Astrocyte (in vitro differentiated cells and primary cell): ENCODE data around the gene MN1.

ENCODE experiments used
- EZH2 ChIP-seq: IDR thresholded peaks from 2 replicates; pipeline ENCODE4 v1.6.1; 2012; ENCODE audit warnings: mild to moderate bottlenecking, low read length, inconsistent platforms; ENCODE audit not compliant: insufficient read depth
- TF ChIP-seq, protein P1 (sequence below): IDR thresholded peaks from 2 replicates; pipeline ENCODE4 v1.5.1; 2011; ENCODE audit warnings: low read depth, mild to moderate bottlenecking, inconsistent platforms, low read length, moderate library complexity; ENCODE audit not compliant: insufficient read depth

DNA sequence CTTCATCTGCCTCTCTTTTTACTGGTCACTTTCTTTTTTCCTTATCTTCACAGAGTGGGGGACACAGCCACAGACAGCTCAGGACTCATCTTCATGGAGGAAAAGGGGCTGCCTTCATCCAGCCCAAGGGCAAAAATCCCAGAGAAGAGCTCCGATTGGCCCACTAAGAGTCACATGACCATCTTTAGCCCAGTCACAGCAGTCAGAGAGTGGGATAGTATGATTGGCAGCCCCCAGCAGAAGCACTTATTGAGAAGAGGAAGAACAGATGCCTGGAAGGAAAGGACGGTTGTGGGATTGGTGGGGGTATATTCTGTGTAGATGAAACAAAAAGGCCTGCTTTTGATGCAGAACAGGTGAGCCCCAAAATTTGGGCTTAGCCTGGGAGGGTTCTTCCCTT, 77.8 kb downstream of the MN1 start:
- TF ChIP-seq, protein P1, sequence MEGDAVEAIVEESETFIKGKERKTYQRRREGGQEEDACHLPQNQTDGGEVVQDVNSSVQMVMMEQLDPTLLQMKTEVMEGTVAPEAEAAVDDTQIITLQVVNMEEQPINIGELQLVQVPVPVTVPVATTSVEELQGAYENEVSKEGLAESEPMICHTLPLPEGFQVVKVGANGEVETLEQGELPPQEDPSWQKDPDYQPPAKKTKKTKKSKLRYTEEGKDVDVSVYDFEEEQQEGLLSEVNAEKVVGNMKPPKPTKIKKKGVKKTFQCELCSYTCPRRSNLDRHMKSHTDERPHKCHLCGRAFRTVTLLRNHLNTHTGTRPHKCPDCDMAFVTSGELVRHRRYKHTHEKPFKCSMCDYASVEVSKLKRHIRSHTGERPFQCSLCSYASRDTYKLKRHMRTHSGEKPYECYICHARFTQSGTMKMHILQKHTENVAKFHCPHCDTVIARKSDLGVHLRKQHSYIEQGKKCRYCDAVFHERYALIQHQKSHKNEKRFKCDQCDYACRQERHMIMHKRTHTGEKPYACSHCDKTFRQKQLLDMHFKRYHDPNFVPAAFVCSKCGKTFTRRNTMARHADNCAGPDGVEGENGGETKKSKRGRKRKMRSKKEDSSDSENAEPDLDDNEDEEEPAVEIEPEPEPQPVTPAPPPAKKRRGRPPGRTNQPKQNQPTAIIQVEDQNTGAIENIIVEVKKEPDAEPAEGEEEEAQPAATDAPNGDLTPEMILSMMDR: no peak
- no peak for TF ChIP-seq EZH2
